LNCaP clone FGC (cell line): ENCODE results near the gene ZNF189.

ENCODE experiments used
- DNase-seq: peaks from one replicate; pipeline ENCODE4 v3.0.0-alpha.2; 2011; ENCODE audit warnings: low read depth
- H3K4me3 ChIP-seq: 2 replicates; pipeline ENCODE4 v1.5.1; 2011; ENCODE audit warnings: mild to moderate bottlenecking, low read depth, low read length, control low read depth
- CTCF ChIP-seq: IDR thresholded peaks from 2 replicates; pipeline ENCODE4 v1.5.1; 2012; ENCODE audit warnings: mild to moderate bottlenecking; ENCODE audit not compliant: control insufficient read depth, insufficient read depth; ENCODE audit errors: extremely low read depth

The ZNF189 gene

DNA sequence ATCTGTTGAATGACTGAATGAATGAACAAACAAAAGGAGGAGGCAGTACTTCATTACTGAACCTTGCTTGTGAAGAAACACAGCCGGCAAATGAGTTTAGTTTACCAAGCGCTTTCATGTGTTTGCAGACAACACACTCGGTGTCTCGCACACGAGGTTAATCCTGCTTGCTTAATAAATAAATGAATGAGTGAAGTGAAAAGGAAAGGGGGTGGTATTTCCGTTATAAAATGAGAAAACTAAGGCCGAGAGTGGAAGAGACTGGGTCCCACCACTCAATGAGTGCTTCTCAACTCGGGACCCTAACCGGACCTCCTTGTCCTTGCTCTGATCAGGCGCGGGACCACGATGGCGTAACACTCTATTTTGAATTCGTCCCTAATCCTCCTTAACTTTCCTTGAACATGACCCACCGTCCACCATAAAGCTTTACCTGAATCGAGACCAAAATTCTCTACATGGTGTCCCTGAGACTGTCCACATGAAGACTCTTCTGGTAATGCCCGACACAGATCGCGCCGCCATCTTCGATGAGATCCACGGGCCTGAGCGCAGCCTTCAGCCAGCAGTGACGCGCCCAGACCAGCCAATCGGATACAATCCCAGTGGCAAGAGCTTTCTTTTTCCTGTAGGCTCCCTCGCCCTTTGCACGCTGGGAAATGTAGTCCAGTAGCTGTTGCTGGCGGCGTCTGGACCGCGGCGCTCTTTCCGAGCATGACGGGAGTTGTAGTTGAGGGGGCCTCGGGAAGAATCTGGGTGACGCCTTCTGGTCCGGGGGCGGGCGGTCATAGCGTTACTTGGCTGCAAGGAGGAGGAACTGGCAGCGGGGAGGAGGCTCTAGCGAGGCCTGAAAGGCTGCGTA, at the start of gene ZNF189, which contains the start of gene MRPL50:
ZNF189 (plus strand) TSS at position 784 of the 862 bp plus-strand sequence. CDS start 306 bp downstream, outside the sequence.
MRPL50 (minus strand) TSS at position 551 of the 862 bp plus-strand sequence; CDS start at position 525, 26 bp downstream.
- no peak for TF ChIP-seq CTCF
- DNase-seq, result peak; percentile 98
- peak within 1 kb of the TSS; percentile 57 for H3K4me3 ChIP-seq

DNA sequence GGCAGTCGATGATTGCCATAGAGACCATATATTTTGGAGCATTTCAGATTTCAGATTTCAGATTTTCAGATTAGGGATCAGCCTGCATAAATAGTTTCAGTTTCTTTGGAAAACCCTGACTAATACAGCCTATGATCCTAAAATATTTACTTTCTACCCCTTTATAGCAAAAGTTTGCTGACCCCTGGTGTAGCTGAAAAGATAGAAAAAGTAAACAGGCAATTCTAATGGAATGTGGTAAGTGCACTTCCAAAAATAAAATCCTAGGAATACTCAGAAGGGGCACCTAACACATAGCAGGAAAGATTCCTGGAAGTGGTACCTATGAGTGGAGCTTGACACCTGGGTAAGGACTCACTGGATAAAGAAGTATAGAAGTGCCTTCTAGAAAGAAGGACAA, 48.4 kb upstream of the ZNF189 start:
- no peak for DNase-seq
- TF ChIP-seq CTCF, result no peak

DNA sequence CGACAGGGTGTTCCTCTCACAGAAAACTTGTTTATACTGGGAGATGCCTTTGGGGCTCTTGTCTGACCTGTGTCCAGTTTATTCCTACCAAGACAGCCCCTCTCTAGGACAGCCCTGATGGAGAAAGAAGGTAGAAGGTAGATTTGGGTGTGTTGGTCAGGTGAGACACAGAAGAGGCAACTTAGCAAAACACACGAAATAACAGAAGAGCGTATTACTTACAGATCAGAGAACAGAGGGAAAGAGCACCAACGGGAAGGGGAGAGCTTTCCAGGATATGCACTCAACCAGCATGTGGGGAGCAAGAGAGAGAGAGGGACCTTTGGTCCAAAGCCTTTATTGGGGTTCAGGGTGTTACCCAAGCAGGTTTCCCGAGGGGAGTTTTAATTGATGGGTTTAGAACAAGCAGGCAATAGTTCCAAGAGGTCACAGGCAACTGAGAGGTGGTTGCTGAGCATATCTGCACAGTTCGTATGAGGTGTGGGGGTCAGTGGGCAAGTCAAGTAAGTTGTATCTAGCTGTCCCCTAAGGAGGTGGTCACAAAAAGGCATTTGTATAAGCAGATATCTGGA, 45.7 kb upstream of the ZNF189 start:
- DNase-seq, result no peak
- no peak for TF ChIP-seq CTCF
- no peak overlapping the region for H3K4me3 ChIP-seq

More for the DNA sequence above, 48.4 kb upstream of the ZNF189 start:
- H3K4me3 ChIP-seq, result no peak overlapping the region

- peak; percentile 27 for DNase-seq
- TF ChIP-seq CTCF, result no peak
- no peak overlapping the region for H3K4me3 ChIP-seq
Measured at GRCh38 chr9:101353683-101354082, 45.0 kb upstream of the ZNF189 start.

DNA sequence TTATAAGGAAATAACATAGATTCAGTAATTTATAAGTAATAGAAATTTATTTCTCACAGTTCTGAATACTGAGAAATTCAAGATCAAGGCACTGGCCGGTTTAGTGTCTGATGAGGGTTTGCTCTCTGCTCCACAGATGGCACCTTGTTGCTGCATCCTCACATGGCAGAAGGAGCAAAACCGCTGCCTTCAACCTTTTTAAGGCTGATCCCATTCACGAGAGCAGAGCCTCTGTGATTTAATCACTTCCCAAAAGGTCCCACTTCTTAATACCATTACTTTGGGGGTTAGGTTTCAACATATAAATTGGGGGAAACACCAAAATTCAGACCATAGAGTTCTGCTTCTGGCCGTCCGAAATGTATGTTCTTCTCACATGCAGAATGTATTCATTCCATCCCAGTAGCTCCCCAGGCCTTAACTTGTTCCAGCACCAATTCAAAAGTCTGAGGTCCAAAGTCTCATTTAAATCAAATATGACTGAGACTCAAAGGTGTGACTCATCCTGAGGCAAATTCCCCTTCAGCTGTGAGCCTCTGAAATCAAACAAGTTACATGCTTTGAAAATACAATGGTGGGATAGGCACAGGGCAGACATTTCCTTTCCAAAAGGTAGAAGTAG, 44.4 kb upstream of the ZNF189 start:
- TF ChIP-seq CTCF, result no peak
- no peak for DNase-seq
- no peak overlapping the region for H3K4me3 ChIP-seq

- no peak overlapping the region for H3K4me3 ChIP-seq
- no peak for TF ChIP-seq CTCF
- no peak for DNase-seq
Measured at GRCh38 chr9:101354765-101355708, 43.6 kb upstream of the ZNF189 start.
